Suprapubic skin (tissue), 4 donors: ENCODE data around the gene RAB14. TPM values are rescaled to one million over a fixed set of nuclear protein-coding genes. Genes with fewer than 3 reads are reported as not detected.

Experiments used
- DNase-seq, 2 donors: peaks; one replicate each; pipeline ENCODE4 v3.0.0-alpha.2; 2019; ENCODE audit warnings: low spot score in 2 of 2
- H3K27ac ChIP-seq: fragments of 200-600 bp; sonication (generic); one replicate; pipeline ENCODE4 v1.5.1; 2019
- H3K27me3 ChIP-seq: fragments of 200-600 bp; sonication (generic); one replicate; pipeline ENCODE4 v1.5.1; 2019
- H3K36me3 ChIP-seq: fragments of 200-600 bp; sonication (generic); one replicate; pipeline ENCODE4 v1.5.1; 2019
- H3K4me1 ChIP-seq: fragments of 200-600 bp; sonication (generic); one replicate; pipeline ENCODE4 v1.5.1; 2019
- H3K4me3 ChIP-seq: fragments of 200-600 bp; sonication (generic); one replicate; pipeline ENCODE4 v1.5.1; 2019; ENCODE audit warnings: mild to moderate bottlenecking
- H3K9me3 ChIP-seq: fragments of 200-600 bp; sonication (generic); one replicate; pipeline ENCODE4 v1.5.1; 2019
- CTCF ChIP-seq, 2 donors: fragments of 200-600 bp in 1 of 2; fragments of 450-650 bp in 1 of 2; sonication (generic) in 1 of 2; IDR thresholded peaks; one replicate each; pipeline ENCODE4 v1.5.1; 2016 to 2019; ENCODE audit warnings: antibody characterized with exemption in 2 of 2, mild to moderate bottlenecking in 1 of 2, moderate library complexity in 1 of 2
- EP300 ChIP-seq: sonication (generic); formaldehyde crosslinking; IDR thresholded peaks from one replicate; pipeline ENCODE4 v1.6.1; 2017; ENCODE audit warnings: antibody characterized with exemption
- POLR2A ChIP-seq, 2 donors: fragments of 450-650 bp; IDR thresholded peaks; one replicate each; pipeline ENCODE4 v1.6.1; 2017; ENCODE audit warnings: antibody characterized with exemption in 2 of 2, mild to moderate bottlenecking in 2 of 2, moderate library complexity in 2 of 2
- POLR2AphosphoS5 ChIP-seq, 3 donors: sonication (generic); formaldehyde crosslinking; IDR thresholded peaks; one replicate each; pipeline ENCODE4 v1.6.1; 2017; ENCODE audit warnings: antibody characterized with exemption in 3 of 3
- WGBS: methylation state at CpG from one replicate; pipeline ENCODE4 v1.1.5; 2018; 5-methylcytosine and 5-hydroxymethylcytosine counted together
- total RNA-seq, 4 donors: library from RNA; depleted of rRNA; stranded (reverse); fragments of >200 nt; gene quantifications; one replicate each; pipeline ENCODE4 v1.1.0, GENCODE V29; 2016

The RAB14 gene
- total RNA-seq, result 10 to 100 TPM; 41.4 to 49.5 (median 45.9) TPM

- H3K4me3 ChIP-seq, result peak within 1 kb of the TSS; percentile 100
- H3K4me1 ChIP-seq, result peaks cover 48% of the 10 kb centered on the region
- peak; percentile 30 for TF ChIP-seq EP300
- TF ChIP-seq POLR2A (IDR thresholded peaks at IDR 0.05), result peak in 1 of 2 donors; percentile 69
- TF ChIP-seq CTCF (IDR thresholded peaks at IDR 0.05), result peak; percentile 15 to 70
- peak in 1 of 3 donors; percentile 41 for TF ChIP-seq POLR2AphosphoS5 (IDR thresholded peaks at IDR 0.05)
- DNase-seq, result peak; percentile 100
- no peaks in the 10 kb centered on the region for H3K27me3 ChIP-seq
- 6% methylated on average over 19 of the region's 55 CpGs for WGBS
- H3K36me3 ChIP-seq, result no peaks in the 10 kb centered on the region
- H3K9me3 ChIP-seq, result no peaks in the 10 kb centered on the region
- peak within 1 kb of the TSS; percentile 98 for H3K27ac ChIP-seq
Observed at GRCh38 chr9:121201738-121202533, at the start of gene RAB14. RAB14 (minus strand) TSS chr9:121201869; CDS start chr9:121193412, 8,457 bp downstream.

- H3K27me3 ChIP-seq, result no peaks in the 10 kb centered on the region
- no peaks in the 10 kb centered on the region for H3K9me3 ChIP-seq
- peaks cover 4% of the 10 kb centered on the region for H3K4me1 ChIP-seq
- H3K27ac ChIP-seq, result no peak overlapping the region
- no peak for DNase-seq
- no peaks in the 10 kb centered on the region for H3K36me3 ChIP-seq
- H3K4me3 ChIP-seq, result no peak overlapping the region
- WGBS, result 81% methylated on average over 3 of the region's 3 CpGs
- no peak for TF ChIP-seq EP300
- TF ChIP-seq CTCF (IDR thresholded peaks at IDR 0.05), result no peak
- TF ChIP-seq POLR2AphosphoS5 (IDR thresholded peaks at IDR 0.05), result no peak
- no peak for TF ChIP-seq POLR2A (IDR thresholded peaks at IDR 0.05)
Observed at GRCh38 chr9:121249563-121249962, 47.9 kb upstream of the RAB14 start.

GRCh38 chr9:121246821-121247561 is 45.3 kb upstream of the RAB14 start:
- no peak for DNase-seq
- Histone ChIP-seq H3K9me3 (no peaks in the 10 kb centered on the region), H3K36me3 (no peaks in the 10 kb centered on the region), H3K27me3 (no peaks in the 10 kb centered on the region), H3K27ac (no peak overlapping the region), H3K4me3 (no peak overlapping the region), H3K4me1 (peaks cover 4% of the 10 kb centered on the region)
- 75% methylated on average over 12 of the region's 12 CpGs for WGBS
- TF ChIP-seq EP300, result no peak
- no peak for TF ChIP-seq POLR2A (IDR thresholded peaks at IDR 0.05)
- TF ChIP-seq POLR2AphosphoS5 (IDR thresholded peaks at IDR 0.05), result no peak
- no peak for TF ChIP-seq CTCF (IDR thresholded peaks at IDR 0.05)

- Histone ChIP-seq H3K27me3 (no peaks in the 10 kb centered on the region), H3K4me1 (peaks cover 4% of the 10 kb centered on the region), H3K9me3 (no peaks in the 10 kb centered on the region), H3K4me3 (no peak overlapping the region), H3K27ac (no peak overlapping the region), H3K36me3 (no peaks in the 10 kb centered on the region)
- DNase-seq, result no peak
- TF ChIP-seq EP300, result no peak
- TF ChIP-seq POLR2A (IDR thresholded peaks at IDR 0.05), result no peak
- TF ChIP-seq POLR2AphosphoS5 (IDR thresholded peaks at IDR 0.05), result no peak
- no peak for TF ChIP-seq CTCF (IDR thresholded peaks at IDR 0.05)
- 67% methylated on average over 4 of the region's 4 CpGs for WGBS
Observed at GRCh38 chr9:121242959-121243346, 41.3 kb upstream of the RAB14 start.
